GM18520 (cell line): ENCODE results near the gene TRIM31.
A peak's percentile ranks its signal among the peaks of the same experiment; 100 is the strongest.

Source experiments
- ATAC-seq: cut with Tn5 transposase; IDR thresholded peaks from one replicate; pipeline ENCODE4 v1.9.1; 2021; ENCODE audit not compliant: unreplicated experiment

TRIM31 gene

DNA sequence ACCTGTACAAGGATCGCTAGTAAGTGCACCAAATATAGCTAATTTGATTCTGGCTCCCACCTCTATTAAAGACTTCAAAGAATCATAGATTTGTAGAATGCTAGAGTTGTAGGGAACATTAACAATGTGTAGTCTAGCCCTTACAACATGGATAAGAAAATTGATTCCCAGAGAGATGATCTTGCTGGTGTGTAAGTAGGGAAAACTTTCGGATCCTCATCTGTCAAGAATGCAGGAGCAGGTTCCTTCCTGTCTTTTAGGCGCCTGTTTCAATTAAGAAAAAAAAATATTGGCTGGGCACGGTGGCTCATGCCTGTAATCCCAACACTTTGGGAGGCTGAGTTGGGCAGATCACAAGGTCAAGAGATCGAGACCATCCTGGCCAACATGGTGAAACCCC is 25.0 kb downstream of the TRIM31 start:
- ATAC-seq = no peak

DNA sequence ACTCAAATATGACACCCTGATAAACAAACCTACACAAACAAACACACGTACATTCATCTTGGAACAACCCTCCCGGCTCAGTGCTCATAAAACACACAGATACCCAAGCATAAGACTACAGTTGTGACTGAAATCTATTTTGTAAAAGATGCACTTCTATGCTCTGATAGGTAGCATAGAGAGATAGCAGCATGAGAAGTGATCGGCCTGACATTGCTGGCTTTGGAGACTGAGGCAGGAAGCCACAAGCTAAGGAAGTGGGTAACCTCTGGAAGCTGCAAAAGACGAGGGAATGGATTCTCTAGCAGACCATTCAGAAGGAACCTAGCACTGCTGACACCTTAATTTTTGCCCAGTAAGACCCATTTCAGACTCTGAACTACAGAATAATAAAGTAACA is 35.7 kb downstream of the TRIM31 start:
- no peak for ATAC-seq

DNA sequence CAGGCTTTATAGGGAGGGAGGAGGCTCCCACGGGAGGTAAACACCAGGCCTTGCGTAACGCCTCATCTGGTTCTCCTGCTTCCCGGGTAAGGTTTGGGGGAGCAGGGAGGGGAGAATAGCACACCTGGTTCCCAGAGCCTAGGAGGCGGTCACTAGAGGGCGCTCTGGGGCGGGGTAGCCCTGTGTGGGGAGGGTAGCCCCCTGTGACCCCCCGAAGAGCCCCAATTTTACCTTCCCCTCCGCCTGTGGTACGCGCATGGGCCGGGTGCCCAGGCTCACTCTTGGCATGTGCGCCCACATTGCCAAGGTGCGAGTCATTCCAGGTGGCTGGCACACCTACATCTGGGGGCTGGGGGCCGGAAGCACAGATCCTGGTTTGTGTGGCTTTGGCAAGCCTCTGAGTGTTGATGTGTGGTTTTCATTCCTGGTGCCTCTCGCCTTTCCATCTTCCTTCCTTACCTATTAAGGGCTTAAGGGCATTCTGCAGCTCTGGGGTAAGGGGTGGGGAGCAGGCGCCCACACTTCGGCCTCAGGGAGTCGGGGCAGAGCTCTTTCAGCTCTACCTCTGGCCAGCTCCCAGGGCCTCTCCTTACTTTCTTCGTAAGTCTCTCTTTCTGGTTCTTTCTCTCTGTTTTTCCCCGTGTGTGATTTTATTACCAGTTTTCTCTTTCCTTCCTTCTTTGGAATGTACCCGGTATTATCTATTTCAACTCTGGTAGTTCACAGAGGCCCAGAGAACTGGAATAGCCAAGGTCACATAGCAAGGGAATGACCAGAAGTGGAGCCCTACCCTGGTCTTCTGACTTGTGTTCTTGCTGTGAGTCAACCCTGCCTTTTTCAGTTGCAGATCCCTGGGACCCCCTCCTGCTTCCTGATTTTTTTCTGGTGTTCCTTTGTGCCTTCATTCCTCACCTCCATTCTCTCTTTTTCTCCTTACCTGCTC is 36.8 kb downstream of the TRIM31 start:
- ATAC-seq = no peak

- ATAC-seq = no peak
These were observed 37.6 kb downstream of the TRIM31 start, which contains the start of gene RNF39 for GRCh38 chr6:30075094-30075789. TSS of gene RNF39 (minus strand) at chr6:30075769. CDS start at chr6:30075585, 184 bp downstream.

- ATAC-seq = no peak
These were observed 38.4 kb downstream of the TRIM31 start for GRCh38 chr6:30074331-30075093.

DNA sequence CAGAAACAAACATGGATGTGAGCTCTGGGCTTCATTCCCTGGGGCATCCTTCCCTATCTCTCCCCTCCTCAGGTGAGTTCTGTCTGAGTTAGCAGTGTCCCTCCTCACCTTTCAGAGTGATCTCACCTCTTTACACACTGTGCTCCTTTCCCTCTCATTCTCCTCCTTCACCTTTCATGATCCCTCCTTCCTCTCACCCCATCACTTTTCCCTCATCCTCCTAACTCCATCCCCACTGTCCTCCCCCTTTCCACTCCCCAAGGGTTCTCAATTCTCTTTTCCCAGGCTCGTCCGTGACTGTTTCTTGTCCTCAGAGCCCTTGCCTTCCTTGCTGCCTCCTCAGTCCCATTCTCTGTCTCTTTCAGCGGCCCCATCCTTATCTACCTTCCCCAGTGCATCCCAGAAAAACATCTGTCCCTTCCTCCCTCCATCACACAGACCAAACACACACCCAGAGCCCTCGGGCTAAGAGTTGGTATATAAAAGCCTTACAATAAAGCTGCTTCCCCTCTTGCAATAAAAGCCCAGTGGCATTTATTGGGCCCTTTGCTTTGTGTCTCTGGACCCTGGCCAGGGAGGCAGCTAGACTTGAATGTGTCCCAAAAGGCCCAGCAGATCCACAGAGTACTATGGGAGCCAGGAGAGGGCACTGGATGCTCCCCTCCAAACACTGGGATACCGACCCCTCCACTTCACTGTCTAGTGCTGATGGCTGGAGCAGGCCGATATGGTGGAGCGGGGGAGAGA is 39.2 kb downstream of the TRIM31 start:
- ATAC-seq = no peak

DNA sequence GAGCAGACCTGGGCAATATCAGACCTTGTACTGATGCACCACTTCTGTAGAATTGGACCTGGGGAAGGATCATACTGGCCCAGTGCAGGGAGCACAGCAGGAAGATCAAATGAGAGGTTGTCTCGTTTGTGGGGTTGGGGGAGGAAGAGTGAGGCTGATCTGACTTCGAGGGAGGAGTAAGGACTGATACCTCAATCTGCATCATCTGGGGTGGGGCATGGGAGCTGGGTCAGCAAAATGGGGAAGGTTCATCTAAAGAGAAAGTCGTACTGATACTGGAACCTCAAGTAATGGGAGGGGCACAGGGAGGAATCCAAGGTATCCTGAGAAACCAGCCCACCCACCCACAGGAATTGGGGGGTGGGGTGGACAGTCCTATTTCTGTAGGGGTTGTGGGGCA is 41.0 kb downstream of the TRIM31 start:
- no peak for ATAC-seq

- ATAC-seq = no peak
These were observed 41.6 kb downstream of the TRIM31 start for GRCh38 chr6:30071081-30071818.

GRCh38 chr6:30067460-30068139 is 45.3 kb downstream of the TRIM31 start:
- ATAC-seq = no peak

- ATAC-seq = peak; percentile 90
These were observed 46.1 kb downstream of the TRIM31 start, which contains the start of gene PPP1R11 for GRCh38 chr6:30066577-30067459. TSS of gene PPP1R11 (plus strand) at chr6:30067198. CDS start at chr6:30067411, 213 bp downstream.

DNA sequence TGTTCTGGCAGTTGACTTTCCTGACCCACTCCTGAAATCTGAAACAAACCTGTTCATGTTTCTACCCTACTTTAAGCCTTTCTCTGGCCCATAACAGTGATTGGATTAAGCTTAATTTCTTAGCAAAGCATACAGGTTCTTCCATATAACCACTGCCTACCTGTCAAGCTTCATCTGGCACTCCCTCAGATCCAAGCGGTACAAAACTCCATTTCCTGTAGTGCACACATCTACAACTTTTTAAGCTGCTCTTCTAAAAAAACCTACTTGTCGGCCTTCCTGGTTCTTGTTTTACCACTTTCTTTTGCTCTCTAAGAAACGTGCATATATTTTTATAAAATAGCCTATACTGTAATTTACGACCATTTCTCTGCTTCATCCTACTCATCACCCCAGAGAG is 46.8 kb downstream of the TRIM31 start:
- ATAC-seq = peak; percentile 1

DNA sequence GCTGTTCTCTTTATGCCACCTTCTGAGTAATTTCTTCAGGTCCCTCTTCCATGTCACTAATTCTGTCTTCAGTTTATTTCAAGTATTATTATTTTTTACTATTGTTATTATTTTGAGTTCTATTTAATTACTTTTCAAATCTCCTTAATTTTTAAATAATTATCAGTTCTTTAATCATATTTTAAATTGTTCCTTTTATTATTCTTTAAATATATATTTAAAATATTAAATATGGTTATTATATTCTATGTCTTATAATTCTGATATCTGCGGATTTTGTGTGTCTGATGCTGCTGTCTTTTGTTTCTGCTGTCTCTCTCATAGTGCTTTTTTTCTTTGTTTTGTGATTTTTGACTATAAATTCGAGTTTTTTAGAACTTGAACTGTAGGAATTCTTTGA is 49.6 kb downstream of the TRIM31 start:
- no peak for ATAC-seq

GRCh38 chr6:30062471-30063178 is 50.3 kb downstream of the TRIM31 start:
- no peak for ATAC-seq

DNA sequence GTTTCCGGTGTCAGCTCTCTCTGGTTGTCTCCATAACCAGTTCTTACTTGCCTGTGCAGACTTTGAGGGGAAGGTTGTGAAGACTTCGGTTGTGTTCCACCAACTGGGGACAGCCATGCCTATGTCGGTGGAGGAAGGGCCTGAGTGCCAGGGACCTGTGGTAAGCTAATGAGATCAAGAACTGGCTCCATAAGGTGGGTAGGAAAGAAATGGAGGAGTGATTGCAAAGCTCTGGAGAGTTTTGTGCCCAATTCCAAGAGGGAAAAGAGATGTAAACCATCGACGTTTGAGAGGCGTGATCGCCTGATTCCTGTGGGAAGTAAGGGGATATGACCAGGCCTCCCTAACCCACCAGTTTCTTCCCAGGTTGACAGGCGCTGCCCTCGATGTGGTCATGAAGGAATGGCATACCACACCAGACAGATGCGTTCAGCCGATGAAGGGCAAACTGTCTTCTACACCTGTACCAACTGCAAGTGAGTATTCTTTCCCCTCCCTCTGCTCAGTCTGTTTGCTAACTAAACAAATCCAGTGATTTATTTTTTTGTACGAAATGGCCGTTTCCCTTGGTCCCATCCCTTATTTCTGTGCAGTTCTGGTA is 50.9 kb downstream of the TRIM31 start:
- ATAC-seq = no peak

GRCh38 chr6:30061092-30061857 is 51.6 kb downstream of the TRIM31 start, which contains the start of gene POLR1H:
TSS of gene POLR1H (plus strand) at chr6:30061265. CDS start at chr6:30061525, 260 bp downstream.
- peak; percentile 69 for ATAC-seq

- ATAC-seq = peak; percentile 16
These were observed 52.2 kb downstream of the TRIM31 start for GRCh38 chr6:30060606-30061091.
